K562 (cell line): ENCODE measurements around the gene CCL11. TPM values are rescaled to one million over a fixed set of nuclear protein-coding genes. Genes with fewer than 3 reads are reported as not detected.

ENCODE experiments used
- ATAC-seq: fragments of 200-7000 bp; cut with Tn5 transposase; 3 replicates; pipeline ENCODE4 v1.9.1; 2020; ENCODE audit warnings: moderate library complexity
- BruUV-seq: library from RNA; stranded (reverse); fragments of 400-500 nt; replicated peaks from 2 replicates; lab custom pipeline; 2021; lab: Mats Ljungman, UMichigan
- CTCF ChIA-PET: fragments of 300-600 bp; formaldehyde crosslinking; extraction: SDS; loops from one replicate; lab custom pipeline; 2021; ENCODE audit warnings: low intra/inter-chr PET ratio; lab: Yijun Ruan, JAX
- POLR2A ChIA-PET: fragments of 300-600, 350-650 bp; sonication (Branson Sonifier 250); formaldehyde crosslinking; extraction: SDS; loops from one replicate; lab custom pipeline; 2021; ENCODE audit warnings: antibody characterized with exemption, inconsistent platforms; lab: Yijun Ruan, JAX
- DNase-seq, 4 experiments: peaks; one replicate each; pipeline versions ENCODE4 v3.0.0 to v3.0.0-alpha.2; 2011 to 2018; ENCODE audit warnings: low spot score in 3 of 4, mixed read lengths in 3 of 4; ENCODE audit errors: extremely low read depth in 1 of 4
- FAIRE-seq: peaks from 2 replicates; lab custom pipeline; 2011; peaks lifted over from hg19 to GRCh38; lab: Jason Lieb, UNC
- H2AFZ ChIP-seq: 2 replicates; pipeline ENCODE4 v1.6.0; 2011; ENCODE audit warnings: low read depth, low read length, control low read depth, inconsistent platforms
- H3K27ac ChIP-seq: fragments of 200-600 bp; 3 replicates; pipeline ENCODE4 v1.8.0; 2011; ENCODE audit warnings: low read depth, mild to moderate bottlenecking, control low read depth, inconsistent platforms, low read length, moderate library complexity, mixed read lengths; ENCODE audit errors: extremely low read depth
- H3K27me3 ChIP-seq, 2 experiments: fragments of 300-600 bp in 1 of 2; 2 replicates in 1 of 2; 3 replicates in 1 of 2; pipeline versions ENCODE4 v1.6.0 to v1.8.0; 2011; ENCODE audit warnings: inconsistent platforms in 2 of 2, low read length in 2 of 2, mild to moderate bottlenecking in 1 of 2, mixed read lengths in 1 of 2, moderate library complexity in 1 of 2; ENCODE audit not compliant: control insufficient read depth in 2 of 2, insufficient read depth in 2 of 2
- H3K36me3 ChIP-seq: fragments of 300-600 bp; 3 replicates; pipeline ENCODE4 v1.8.0; 2011; ENCODE audit warnings: mild to moderate bottlenecking, low read length, inconsistent platforms; ENCODE audit not compliant: control insufficient read depth, insufficient read depth
- H3K4me1 ChIP-seq, 2 experiments: fragments of 200-600 bp in 1 of 2; replicated peaks in 1 of 2; 2 replicates in 1 of 2; 3 replicates in 1 of 2; pipeline versions ENCODE4 v1.5.1 to v1.8.0; 2011; ENCODE audit warnings: inconsistent platforms in 2 of 2, low read length in 2 of 2, mild to moderate bottlenecking in 1 of 2, mixed read lengths in 1 of 2, moderate library complexity in 1 of 2; ENCODE audit not compliant: control insufficient read depth in 2 of 2, insufficient read depth in 2 of 2
- H3K4me2 ChIP-seq: 2 replicates; pipeline ENCODE4 v1.6.1; 2011; ENCODE audit warnings: low read length, control low read depth, inconsistent platforms, mixed read lengths; ENCODE audit not compliant: insufficient read depth
- H3K4me3 ChIP-seq: fragments of 200-600 bp; sonication (generic), shearing (Covaris generic); 2 replicates; pipeline ENCODE4 v1.5.1; 2016; ENCODE audit warnings: control low read depth, inconsistent platforms
- H3K79me2 ChIP-seq: fragments of 200-600 bp; 3 replicates; pipeline ENCODE4 v1.8.0; 2011; ENCODE audit warnings: low read length, inconsistent platforms; ENCODE audit not compliant: control insufficient read depth, insufficient read depth
- H3K9ac ChIP-seq, 2 experiments: 2 replicates each; pipeline versions ENCODE4 v1.6.0 to v1.6.1; 2011; ENCODE audit warnings: low read depth in 2 of 2, low read length in 2 of 2, control low read depth in 1 of 2, inconsistent platforms in 1 of 2, mild to moderate bottlenecking in 1 of 2, mixed read lengths in 1 of 2; ENCODE audit not compliant: insufficient read depth in 1 of 2
- H3K9me1 ChIP-seq: one replicate; pipeline ENCODE4 v1.6.0; 2011; ENCODE audit warnings: inconsistent platforms, mild to moderate bottlenecking, low read length, moderate library complexity; ENCODE audit not compliant: control insufficient read depth, insufficient read depth
- H3K9me3 ChIP-seq: replicated peaks from 2 replicates; pipeline ENCODE4 v1.5.1; 2011; ENCODE audit warnings: low read depth, low read length, inconsistent platforms; ENCODE audit not compliant: control insufficient read depth, insufficient read depth
- H4K20me1 ChIP-seq: replicated peaks from 2 replicates; pipeline ENCODE4 v1.6.1; 2011; ENCODE audit warnings: low read length, inconsistent platforms, mixed read lengths; ENCODE audit not compliant: control insufficient read depth, insufficient read depth
- ATF7 ChIP-seq: fragments of 450-650 bp; IDR thresholded peaks from 2 replicates; pipeline ENCODE4 v1.7.1; 2014; ENCODE audit warnings: mild to moderate bottlenecking, moderate library complexity
- SRSF1 ChIP-seq: fragments of 200-400 bp; formaldehyde crosslinking; IDR thresholded peaks from 2 replicates; pipeline ENCODE4 v1.6.1; 2017; ENCODE audit warnings: mild to moderate bottlenecking, low read depth, low read length, moderate library complexity
- TAF15 ChIP-seq: fragments of 200-400 bp; formaldehyde crosslinking; IDR thresholded peaks from 2 replicates; pipeline ENCODE4 v1.6.1; 2017; ENCODE audit warnings: mild to moderate bottlenecking, low read depth, low read length, moderate library complexity
- XRCC5 ChIP-seq: fragments of 200-400 bp; formaldehyde crosslinking; IDR thresholded peaks from 2 replicates; pipeline ENCODE4 v1.6.1; 2017; ENCODE audit warnings: low read depth, mild to moderate bottlenecking, low read length
- ZNF280B ChIP-seq: fragments of 250-450 bp; sonication (Bioruptor Pico); IDR thresholded peaks from 2 replicates; pipeline ENCODE4 v1.5.1; 2021; ENCODE audit warnings: mild to moderate bottlenecking
- ZNF398 ChIP-seq: fragments of 250-450 bp; sonication (Bioruptor Pico); IDR thresholded peaks from 2 replicates; pipeline ENCODE4 v1.8.0; 2021; ENCODE audit warnings: moderate library complexity, mild to moderate bottlenecking, inconsistent platforms
- ZNF695 ChIP-seq: fragments of 450-650 bp; formaldehyde crosslinking; IDR thresholded peaks from 2 replicates; pipeline ENCODE4 v1.4.0; 2020; ENCODE audit warnings: mild to moderate bottlenecking, moderate library complexity
- WGBS: fragments of 100-300 bp; shearing (Covaris generic); methylation state at CpG from one replicate; pipeline ENCODE4 v1.1.6; 2016; ENCODE audit warnings: low coverage, mixed read lengths; ENCODE audit not compliant: insufficient coverage; ENCODE audit errors: missing lambda C conversion rate; 5-methylcytosine and 5-hydroxymethylcytosine counted together
- in situ Hi-C: fragments of 300-500 bp; cut with MboI; formaldehyde crosslinking; loops from 4 replicates; pipeline ENCODE4 v1.15.0; 2018; ENCODE audit warnings: inconsistent platforms, mixed read lengths
- intact Hi-C: fragments of 100-400 bp; cut with micrococcal nuclease; formaldehyde crosslinking; loops from 2 replicates; pipeline ENCODE4 v1.14.2; 2022
- polyA plus RNA-seq, 8 experiments: library from polyadenylated mRNA; depleted of rRNA in 4 of 8; stranded (reverse) in 5 of 8; unstranded in 3 of 8; fragments of >200 nt; fragmentation: Nextera tagmentation in 2 of 8; fragmentation: Illumina TruSeq in 1 of 8; extraction: Ambion mirVana in 2 of 8; extraction: Trizol in 1 of 8; gene quantifications; 2 replicates each; pipeline versions ENCODE4 v1.2.1 to v1.2.3, GENCODE V29; 2011 to 2014; ENCODE audit warnings: inconsistent platforms in 1 of 8, missing spikeins in 1 of 8
- total RNA-seq, 7 experiments: library from RNA; depleted of rRNA in 6 of 7; stranded (reverse); fragments of >200 nt in 6 of 7; fragmentation: Illumina TruSeq in 2 of 7; extraction: Trizol in 2 of 7; gene quantifications; 2 replicates each; pipeline versions ENCODE4 v1.2.1 to v1.2.3, GENCODE V29; 2011 to 2021; ENCODE audit warnings: low replicate concordance in 1 of 7

CCL11 gene
- total and polyA plus RNA-seq, 9 of the 15 experiments (the other 6 are each of a cell fraction or from before 2014, with no cell fraction given), result not detected

GRCh38 chr17:34299027-34299426, 13.5 kb downstream of the CCL11 start (continued):
- TF ChIP-seq TAF15, result no peak
- no peak for TF ChIP-seq SRSF1

- Histone ChIP-seq H2AFZ (no peak overlapping the region), H3K27ac (no peak overlapping the region), H3K9ac (no peak overlapping the region), H3K27me3 (peaks cover 0 to 4% of the 10 kb centered on the region in 2 experiments; a peak in 2 of 5 replicates), H3K4me1 (no peaks in the 10 kb centered on the region), H3K4me2 (no peak overlapping the region), H3K9me3 (no peaks in the 10 kb centered on the region), H3K9me1 (no peaks in the 10 kb centered on the region), H3K36me3 (no peaks in the 10 kb centered on the region), H4K20me1 (no peaks in the 10 kb centered on the region), H3K4me3 (no peak overlapping the region), H3K79me2 (no peaks in the 10 kb centered on the region)
- ATAC-seq (no peak), FAIRE-seq (no peak), DNase-seq (no peak)
- no TSS peak for BruUV-seq
- intact Hi-C loops, result no loop called here
- in situ Hi-C loops, result loop anchor here (10.0 kb wide), 1 partner anchor 95 kb away; no protein-coding TSS in a partner anchor
- CTCF ChIA-PET, result no interaction called here
- 9% methylated on average over 3 of the region's 3 CpGs for WGBS
- POLR2A ChIA-PET, result interaction anchor here (0.6 to 0.9 kb wide), 3 partner anchors 24 to 682 kb away, joined by 3 read pairs; no protein-coding TSS in a partner anchor
- no peak for TF ChIP-seq ZNF280B (CRISPR knock-in tag)
- TF ChIP-seq ZNF398 (CRISPR knock-in tag), result no peak
- TF ChIP-seq XRCC5, result no peak
- TF ChIP-seq ZNF695, result no peak
- no peak for TF ChIP-seq ATF7
Measured at GRCh38 chr17:34299956-34300577, 14.5 kb downstream of the CCL11 start.
